ENCODE measurements around the gene ENHO. TPM values are rescaled to one million over a fixed set of nuclear protein-coding genes. Genes with fewer than 3 reads are reported as not detected.

Gene ENHO
- polyA plus RNA-seq, 1 donor (not counting 4 experiments of a cell fraction or from before 2014, with no cell fraction given) = not detected

DNA sequence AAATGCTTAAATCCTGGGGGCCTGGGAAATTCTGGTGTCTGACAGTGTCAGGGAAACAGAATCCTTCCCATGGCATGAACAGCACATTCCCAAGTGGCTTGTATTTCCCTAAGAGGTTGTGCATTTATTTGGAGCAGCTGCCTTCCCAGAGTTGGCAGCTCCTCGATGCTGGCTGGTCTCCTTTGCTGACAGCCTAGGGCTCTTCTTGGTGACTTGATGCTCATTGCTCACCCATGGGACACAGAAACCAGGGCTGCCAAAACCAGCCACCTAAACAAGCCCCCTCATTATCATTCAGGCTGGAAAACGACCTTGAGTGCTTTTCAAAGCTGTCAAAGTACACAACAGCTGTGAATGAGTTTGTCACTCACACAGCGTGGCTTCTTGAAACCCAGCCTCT lies 24.2 kb downstream of the ENHO start:
- H3K27ac ChIP-seq (ENCODE audit: control insufficient read depth, insufficient read depth, low read length) = no peak overlapping the region
- FAIRE-seq (no peak), DNase-seq (ENCODE audit: low read depth, low spot score) (no peak)
- no peak overlapping the region for H3K4me2 ChIP-seq (ENCODE audit: control insufficient read depth, extremely low read depth, insufficient read depth, low read depth, low read length)
- no peak overlapping the region for H3K4me3 ChIP-seq (ENCODE audit: control insufficient read depth in 2 of 3, extremely low read depth in 1 of 3, insufficient read depth in 2 of 3, low read depth in 1 of 3, low read length in 3 of 3)
- peaks cover 19% of the 10 kb centered on the region for H3K4me1 ChIP-seq (ENCODE audit: control insufficient read depth, extremely low read depth, insufficient read depth, low read length)
- peaks cover 7% of the 10 kb centered on the region for H4K20me1 ChIP-seq (ENCODE audit: control insufficient read depth, extremely low read depth, insufficient read depth, low read length)
- no peak overlapping the region for H3K9ac ChIP-seq (ENCODE audit: control insufficient read depth, extremely low read depth, insufficient read depth, low read length)
- H3K9me1 ChIP-seq (ENCODE audit: control insufficient read depth, extremely low read depth, insufficient read depth, low read length) = no peaks in the 10 kb centered on the region
- H3K9me3 ChIP-seq (ENCODE audit: control insufficient read depth, low read depth, low read length) = no peaks in the 10 kb centered on the region
- H3K36me3 ChIP-seq (ENCODE audit: control insufficient read depth in 2 of 2, extremely low read depth in 1 of 2, insufficient read depth in 2 of 2, low read length in 2 of 2) = no peaks in the 10 kb centered on the region
- no peak for TF ChIP-seq EZH2 (IDR thresholded peaks at IDR 0.05; ENCODE audit: low read length)
- H3K79me2 ChIP-seq (ENCODE audit: control insufficient read depth, insufficient read depth, low read length) = no peaks in the 10 kb centered on the region
- dilution Hi-C loops (cut with MboI; ENCODE audit: extremely low pct_ligation_motif_present, low sequenced_read_pairs) = no loop called here
- peaks cover 7% of the 10 kb centered on the region for H3K27me3 ChIP-seq (ENCODE audit: control insufficient read depth, extremely low read depth, insufficient read depth, low read length)
- no peak overlapping the region for H2AFZ ChIP-seq (ENCODE audit: control insufficient read depth, low read length)

DNA sequence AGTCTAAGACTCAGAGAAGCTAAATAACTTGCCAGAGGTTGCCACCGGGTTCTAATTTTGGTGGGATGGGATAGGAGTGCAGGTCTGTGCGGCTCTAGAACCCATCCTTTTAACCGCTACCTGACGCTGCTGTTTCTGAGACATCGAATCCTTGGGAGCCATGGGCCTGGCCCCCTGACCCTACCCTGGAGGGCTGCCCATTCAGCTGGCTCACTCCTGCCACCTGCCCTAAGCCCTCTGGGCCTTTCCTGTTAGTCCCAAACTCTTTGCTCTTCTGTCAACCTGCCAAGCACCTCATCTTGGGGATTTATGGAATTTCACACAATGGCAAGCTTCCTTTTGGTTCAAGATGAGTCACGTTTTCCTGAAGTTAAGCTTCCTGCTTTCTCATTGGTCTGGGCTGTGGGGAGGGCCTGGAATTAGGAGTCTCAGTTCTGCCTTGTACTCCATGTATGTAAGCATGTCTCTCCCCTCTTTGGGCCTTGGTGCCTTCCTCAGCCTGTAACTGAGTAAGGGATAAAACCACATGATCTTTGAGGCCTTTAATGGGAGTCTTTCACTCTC lies 26.6 kb downstream of the ENHO start:
- H3K9ac ChIP-seq (ENCODE audit: control insufficient read depth, extremely low read depth, insufficient read depth, low read length) = no peak overlapping the region
- DNase-seq (ENCODE audit: low read depth, low spot score) = peak; percentile 15
- dilution Hi-C loops (cut with MboI; ENCODE audit: extremely low pct_ligation_motif_present, low sequenced_read_pairs) = no loop called here
- peaks cover 19% of the 10 kb centered on the region for H3K4me1 ChIP-seq (ENCODE audit: control insufficient read depth, extremely low read depth, insufficient read depth, low read length)
- no peaks in the 10 kb centered on the region for H3K36me3 ChIP-seq (ENCODE audit: control insufficient read depth in 2 of 2, extremely low read depth in 1 of 2, insufficient read depth in 2 of 2, low read length in 2 of 2)
- no peaks in the 10 kb centered on the region for H3K79me2 ChIP-seq (ENCODE audit: control insufficient read depth, insufficient read depth, low read length)
- H3K9me3 ChIP-seq (ENCODE audit: control insufficient read depth, low read depth, low read length) = no peaks in the 10 kb centered on the region
- H2AFZ ChIP-seq (ENCODE audit: control insufficient read depth, low read length) = no peak overlapping the region
- no peak overlapping the region for H3K27ac ChIP-seq (ENCODE audit: control insufficient read depth, insufficient read depth, low read length)
- H4K20me1 ChIP-seq (ENCODE audit: control insufficient read depth, extremely low read depth, insufficient read depth, low read length) = peaks cover 6% of the 10 kb centered on the region
- no peaks in the 10 kb centered on the region for H3K9me1 ChIP-seq (ENCODE audit: control insufficient read depth, extremely low read depth, insufficient read depth, low read length)
- TF ChIP-seq, protein P1, sequence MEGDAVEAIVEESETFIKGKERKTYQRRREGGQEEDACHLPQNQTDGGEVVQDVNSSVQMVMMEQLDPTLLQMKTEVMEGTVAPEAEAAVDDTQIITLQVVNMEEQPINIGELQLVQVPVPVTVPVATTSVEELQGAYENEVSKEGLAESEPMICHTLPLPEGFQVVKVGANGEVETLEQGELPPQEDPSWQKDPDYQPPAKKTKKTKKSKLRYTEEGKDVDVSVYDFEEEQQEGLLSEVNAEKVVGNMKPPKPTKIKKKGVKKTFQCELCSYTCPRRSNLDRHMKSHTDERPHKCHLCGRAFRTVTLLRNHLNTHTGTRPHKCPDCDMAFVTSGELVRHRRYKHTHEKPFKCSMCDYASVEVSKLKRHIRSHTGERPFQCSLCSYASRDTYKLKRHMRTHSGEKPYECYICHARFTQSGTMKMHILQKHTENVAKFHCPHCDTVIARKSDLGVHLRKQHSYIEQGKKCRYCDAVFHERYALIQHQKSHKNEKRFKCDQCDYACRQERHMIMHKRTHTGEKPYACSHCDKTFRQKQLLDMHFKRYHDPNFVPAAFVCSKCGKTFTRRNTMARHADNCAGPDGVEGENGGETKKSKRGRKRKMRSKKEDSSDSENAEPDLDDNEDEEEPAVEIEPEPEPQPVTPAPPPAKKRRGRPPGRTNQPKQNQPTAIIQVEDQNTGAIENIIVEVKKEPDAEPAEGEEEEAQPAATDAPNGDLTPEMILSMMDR (optimal IDR thresholded peaks at IDR 0.05 in 1 of 3, IDR thresholded peaks at IDR 0.05 in 1 of 3, conservative IDR thresholded peaks at IDR 0.05 in 1 of 3; ENCODE audit: extremely low read depth in 1 of 3, insufficient read depth in 2 of 3, low read length in 3 of 3) = no peak
- TF ChIP-seq EZH2 (IDR thresholded peaks at IDR 0.05; ENCODE audit: low read length) = no peak
- no peak overlapping the region for H3K4me3 ChIP-seq (ENCODE audit: control insufficient read depth in 2 of 3, extremely low read depth in 1 of 3, insufficient read depth in 2 of 3, low read depth in 1 of 3, low read length in 3 of 3)
- no peak overlapping the region for H3K4me2 ChIP-seq (ENCODE audit: control insufficient read depth, extremely low read depth, insufficient read depth, low read depth, low read length)
- FAIRE-seq = peak; percentile 43
- H3K27me3 ChIP-seq (ENCODE audit: control insufficient read depth, extremely low read depth, insufficient read depth, low read length) = peaks cover 4% of the 10 kb centered on the region

All from keratinocyte (primary cell).